Medulla oblongata (tissue), 1 donor: Measurements from ENCODE around the gene TSPEAR.
"Not testable (repeated sequence)": the region's sequence is repeated elsewhere in the genome, so short reads cannot be mapped to it uniquely, and the experiment has no call there.

Experiments used
- DNase-seq: peaks from one replicate; pipeline ENCODE4 v3.0.0-alpha.2; 2015; ENCODE audit errors: extremely low spot score

TSPEAR gene

DNA sequence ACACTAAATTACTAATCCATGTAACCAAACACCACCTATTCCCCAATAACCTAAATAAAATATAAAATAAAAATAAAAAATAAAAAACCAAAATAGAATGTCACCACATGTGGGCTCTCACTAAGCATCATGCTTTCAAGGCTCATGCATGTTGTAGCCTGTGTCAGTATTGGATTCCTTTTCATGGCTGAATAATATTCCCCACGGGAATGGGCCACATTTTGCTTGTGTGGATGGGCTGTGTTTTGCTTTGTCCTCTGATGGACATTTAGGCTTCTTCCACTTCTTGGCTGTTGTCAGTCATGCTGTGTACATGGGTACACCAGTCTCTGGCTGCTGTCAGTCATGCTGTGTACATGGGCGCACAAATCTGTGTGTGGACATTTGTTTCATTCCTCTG, 122.3 kb downstream of the TSPEAR start:
- DNase-seq: no peak

DNA sequence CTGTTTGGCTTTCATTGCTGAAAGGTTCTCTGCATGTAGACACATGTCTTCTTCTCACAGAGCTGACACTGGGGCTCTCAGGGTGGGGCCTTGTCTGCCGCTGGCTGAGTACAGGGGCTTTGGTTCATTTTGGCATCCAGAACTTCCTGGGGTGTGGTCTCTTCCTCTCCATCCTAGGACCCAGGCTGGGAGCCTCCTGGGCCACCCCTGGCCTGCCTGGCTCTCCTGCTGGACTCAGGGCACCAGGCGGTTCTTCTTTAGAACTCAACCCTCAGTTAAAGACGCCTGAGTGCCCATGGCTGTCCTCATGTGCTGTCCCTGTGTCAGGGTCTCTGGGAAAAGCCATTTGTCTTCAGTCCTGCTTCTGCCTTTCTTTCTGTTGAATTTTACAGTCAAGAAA, 125.5 kb downstream of the TSPEAR start:
- no peak for DNase-seq

DNA sequence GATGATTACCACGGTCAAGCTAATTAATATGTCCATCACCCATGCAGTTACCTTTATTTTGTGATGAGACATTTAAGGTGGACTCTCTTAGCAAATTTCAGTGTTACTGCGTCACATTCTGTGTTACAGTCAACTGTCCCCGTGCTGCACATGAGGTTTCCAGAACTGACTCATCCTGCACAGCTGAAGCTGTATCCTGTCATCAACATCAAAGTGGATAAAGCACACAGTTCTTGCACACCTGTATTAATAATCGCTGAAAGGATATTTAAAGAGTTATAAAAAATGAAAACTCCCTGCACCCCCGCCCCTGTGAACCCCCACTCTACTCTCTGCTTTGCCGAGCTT, 127.6 kb downstream of the TSPEAR start:
- no peak for DNase-seq

DNA sequence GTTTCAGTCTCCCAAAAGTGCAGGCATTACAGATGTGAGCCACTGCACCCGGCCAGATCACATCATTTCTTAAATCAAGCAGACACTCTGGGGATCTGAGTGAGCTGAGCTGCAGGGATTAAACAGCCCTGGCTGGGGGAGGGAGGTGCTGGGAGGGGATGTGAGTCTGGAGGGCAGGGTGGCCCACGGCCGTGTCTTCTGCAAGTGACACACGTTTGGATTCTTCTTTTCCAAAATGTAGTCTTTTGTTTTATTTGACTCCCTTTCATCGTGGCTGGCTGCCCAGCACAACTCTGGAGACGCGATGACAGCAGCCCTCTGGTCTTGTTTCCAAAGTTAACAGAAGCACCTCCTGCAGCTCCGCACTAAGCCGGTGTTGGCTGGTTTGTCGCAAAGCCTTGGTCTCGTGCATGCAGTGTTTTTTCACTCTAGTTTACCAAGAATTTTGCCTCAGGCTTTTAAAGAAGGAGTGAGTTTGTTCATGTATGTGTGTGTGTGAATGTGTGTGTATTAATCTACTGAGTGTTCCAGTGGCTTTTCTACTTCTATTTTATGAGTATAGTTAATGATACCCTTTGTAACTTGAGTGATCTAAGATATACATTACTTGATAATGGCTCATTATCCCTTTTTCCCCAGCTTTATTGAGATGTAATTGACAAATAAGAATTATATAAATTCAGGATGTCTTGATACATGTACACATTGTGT, 128.1 kb downstream of the TSPEAR start:
- no peak for DNase-seq

DNA sequence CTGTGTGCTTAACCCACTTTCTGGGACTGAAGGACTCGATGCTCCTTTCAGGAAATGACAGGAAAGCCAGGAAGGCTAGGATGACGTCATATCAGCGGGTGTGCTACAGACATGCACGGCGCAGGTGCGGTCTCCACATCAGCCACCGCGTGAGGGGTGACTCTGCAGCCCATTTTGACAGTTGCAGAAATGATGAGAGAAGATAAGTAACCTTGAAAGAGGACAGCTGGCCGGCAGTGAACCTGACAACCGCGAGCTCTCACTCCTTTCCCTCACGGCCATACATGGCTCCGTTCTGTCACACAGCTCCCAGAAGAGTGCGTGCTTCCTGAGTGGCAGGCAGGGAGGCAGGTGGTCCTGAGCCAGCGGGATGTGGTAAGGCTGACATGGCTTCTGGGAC, 129.3 kb downstream of the TSPEAR start:
- DNase-seq: no peak

DNA sequence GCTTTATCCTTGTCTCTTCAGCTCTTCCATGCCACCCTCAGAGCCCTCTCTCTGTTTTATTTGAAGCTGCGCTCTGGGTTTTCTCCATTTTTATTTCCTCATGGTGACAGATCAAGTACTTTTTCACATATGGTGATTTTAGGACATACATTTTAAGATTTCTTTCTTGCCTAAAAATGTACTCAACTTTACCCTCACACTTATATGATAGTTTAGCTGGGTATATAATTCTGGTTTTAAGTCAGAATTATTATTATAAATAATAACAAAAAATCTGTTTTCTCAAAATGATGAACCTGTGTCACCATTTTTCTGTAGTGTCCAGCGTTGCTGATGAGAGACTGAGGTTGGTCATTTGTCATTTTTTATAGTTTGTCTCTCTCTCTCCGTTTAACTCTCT, 130.2 kb downstream of the TSPEAR start:
- no peak for DNase-seq

DNA sequence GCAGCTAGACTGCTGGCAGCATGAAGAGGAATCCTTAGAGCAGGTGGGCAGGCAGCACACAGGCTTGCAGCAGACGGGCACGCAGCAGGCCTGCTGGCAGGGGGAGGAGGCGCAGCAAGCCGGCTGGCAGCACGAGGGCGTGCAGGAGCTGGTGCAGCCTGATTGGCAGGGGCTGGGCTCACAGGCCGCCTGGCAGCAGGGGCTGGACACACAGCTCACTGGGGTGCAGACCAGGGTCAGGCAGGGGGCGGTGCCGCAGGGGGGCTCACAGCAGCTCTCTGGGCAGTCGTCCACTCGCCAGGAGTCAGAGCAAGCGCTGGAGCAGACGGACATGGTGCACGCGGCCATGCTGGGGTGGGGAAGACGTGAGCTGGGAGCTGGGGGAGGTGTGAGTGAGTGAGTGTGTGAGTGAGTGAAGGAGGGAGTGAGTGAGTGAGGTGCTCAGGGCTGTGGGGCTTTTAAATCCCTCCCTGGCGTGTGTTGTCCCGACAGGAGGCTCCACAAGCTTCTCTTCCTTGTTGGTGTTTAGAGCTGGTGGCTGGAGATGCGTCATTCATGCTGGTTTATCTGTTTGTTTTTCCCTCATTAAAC, 131.0 kb downstream of the TSPEAR start, which contains the start of gene KRTAP10-5:
TSS of gene KRTAP10-5 (minus strand) at position 374 of the 591 bp plus-strand sequence. CDS start at position 348, 26 bp downstream.
- DNase-seq: not testable (repeated sequence)

DNA sequence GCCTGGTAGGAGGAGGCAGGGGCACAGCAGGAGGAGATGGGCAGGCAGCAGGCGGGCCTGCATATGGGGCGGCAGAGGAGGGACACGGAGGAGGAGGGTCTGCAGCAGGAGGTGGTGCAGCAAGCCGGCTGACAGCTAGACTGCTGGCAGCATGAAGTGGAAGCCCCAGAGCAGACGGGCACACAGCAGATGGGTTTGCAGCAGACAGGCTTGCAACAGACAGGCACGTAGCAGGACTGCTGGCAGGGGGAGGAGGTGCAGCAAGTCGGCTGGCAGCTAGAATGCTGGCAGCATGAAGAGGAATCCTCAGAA, 131.6 kb downstream of the TSPEAR start:
- no peak for DNase-seq

DNA sequence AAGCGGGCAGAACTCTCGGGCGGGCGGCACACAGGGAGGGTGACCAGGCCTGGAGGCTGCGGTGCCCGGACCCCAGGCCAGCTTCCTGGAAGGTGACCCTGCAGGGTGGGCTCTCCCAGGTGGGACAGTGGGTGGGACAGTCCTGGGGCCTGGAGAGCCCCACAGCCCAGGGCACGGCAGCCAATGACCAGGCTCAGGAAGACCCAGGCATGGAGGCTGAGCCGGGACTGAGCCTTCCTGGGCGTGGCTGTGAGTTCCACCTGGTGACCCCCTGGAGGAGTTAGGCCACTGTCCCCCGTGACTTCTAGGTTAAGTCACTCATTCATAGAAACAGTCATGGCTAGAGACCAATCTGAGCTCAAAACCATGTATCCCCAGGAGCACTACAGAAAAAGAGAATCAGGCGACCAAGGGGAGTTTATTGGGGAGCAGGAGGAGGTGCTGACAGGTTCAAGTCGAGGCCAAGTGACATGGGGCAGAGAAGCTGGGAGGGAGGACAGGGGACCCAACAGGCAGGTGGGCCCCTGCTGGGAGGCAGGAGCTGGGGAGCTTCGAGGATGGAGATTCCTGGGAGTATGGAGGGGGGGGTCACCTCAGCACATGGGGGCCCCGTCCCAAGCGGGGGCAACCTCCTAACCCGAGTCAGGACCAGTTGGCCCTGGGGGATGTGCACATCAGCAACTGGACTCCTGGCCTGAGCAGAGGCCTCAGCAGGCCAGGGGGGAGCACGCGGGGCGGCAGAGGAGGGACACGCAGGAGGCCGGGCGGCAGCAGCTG, 132.1 kb downstream of the TSPEAR start:
- DNase-seq: no peak

DNA sequence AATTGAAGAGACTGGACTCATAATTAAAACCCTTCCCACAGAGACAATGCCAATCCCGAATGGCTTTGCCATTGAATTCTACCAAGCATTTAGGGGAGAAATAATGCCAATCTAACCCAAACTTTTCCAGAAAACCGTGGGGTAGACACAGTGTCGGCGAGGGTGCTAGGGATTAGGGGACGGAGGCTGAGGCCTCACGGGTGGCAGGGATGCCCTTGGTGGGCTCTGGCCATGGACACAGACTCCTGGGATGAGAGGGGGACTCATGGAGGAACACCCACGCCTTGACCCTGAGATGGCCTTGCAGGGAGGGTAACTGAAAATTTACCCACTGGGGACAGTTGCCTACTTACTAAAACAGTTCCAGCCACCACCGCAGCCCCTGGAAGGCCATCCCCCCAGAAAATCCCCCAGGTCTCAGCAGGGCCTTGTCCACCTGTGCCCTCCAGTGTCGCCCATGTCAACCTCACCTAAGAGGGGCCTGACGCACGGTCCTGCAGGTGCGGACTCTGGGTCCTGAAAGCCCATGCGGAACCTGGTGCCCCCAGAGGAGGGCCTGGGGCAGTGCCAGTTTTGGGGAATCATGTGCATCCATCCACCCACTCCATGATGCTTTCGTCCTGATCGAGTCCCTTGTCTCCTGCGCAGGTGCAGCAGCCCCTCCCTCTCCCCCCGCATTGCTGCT, 132.9 kb downstream of the TSPEAR start:
- no peak for DNase-seq

DNA sequence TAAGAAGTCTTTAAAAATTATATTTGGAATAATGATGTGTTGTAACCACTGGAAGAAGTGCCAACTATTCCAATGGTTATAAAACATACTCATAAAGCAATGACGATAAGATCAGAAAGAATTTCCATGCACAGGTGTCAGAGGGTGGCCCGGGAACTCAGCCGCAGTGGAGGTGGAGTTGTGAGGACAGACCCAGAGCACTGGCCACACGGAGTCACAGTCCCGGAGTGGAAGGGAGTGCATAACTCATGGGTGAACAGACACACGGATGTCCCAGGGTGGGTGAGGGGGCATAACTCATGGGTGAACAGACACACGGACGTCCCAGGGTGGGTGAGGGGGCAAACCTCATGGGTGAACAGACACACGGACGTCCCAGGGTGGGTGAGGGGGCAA, 135.3 kb downstream of the TSPEAR start:
- DNase-seq: no peak

DNA sequence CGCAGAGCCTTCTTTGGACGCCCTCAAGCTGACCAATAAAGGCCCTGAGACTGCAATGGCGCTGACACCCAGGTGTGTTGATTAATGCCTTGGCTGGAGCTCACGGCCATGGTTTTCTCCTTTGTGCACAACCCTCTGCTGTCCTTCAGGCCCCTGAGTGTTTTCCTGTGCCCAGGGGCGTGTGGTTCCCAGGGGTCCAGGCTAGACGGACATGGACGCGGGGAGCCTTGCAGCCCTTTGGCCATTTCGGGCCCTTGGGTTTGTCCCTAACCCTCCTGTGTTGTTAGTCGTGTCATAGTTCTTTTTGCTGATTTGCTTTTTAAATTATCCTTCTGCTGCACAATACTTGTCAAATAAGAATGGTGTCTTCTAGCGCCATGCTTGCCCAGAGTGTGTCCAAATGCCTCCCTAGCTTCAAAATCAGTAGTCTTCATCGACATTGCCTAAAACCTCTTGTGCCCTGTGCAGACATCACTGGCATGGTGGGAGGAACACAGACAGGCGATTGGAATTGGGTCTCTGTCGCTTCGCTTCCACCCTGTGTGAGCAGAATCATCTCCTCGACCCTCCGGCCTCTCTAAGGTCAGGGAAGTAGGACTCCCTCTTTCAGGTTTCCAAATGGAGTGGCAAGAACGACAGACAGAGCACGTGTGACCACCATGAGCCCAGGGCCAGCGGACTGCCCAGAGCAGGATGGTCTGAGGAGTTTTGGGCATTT, 135.9 kb downstream of the TSPEAR start:
- DNase-seq: no peak

DNA sequence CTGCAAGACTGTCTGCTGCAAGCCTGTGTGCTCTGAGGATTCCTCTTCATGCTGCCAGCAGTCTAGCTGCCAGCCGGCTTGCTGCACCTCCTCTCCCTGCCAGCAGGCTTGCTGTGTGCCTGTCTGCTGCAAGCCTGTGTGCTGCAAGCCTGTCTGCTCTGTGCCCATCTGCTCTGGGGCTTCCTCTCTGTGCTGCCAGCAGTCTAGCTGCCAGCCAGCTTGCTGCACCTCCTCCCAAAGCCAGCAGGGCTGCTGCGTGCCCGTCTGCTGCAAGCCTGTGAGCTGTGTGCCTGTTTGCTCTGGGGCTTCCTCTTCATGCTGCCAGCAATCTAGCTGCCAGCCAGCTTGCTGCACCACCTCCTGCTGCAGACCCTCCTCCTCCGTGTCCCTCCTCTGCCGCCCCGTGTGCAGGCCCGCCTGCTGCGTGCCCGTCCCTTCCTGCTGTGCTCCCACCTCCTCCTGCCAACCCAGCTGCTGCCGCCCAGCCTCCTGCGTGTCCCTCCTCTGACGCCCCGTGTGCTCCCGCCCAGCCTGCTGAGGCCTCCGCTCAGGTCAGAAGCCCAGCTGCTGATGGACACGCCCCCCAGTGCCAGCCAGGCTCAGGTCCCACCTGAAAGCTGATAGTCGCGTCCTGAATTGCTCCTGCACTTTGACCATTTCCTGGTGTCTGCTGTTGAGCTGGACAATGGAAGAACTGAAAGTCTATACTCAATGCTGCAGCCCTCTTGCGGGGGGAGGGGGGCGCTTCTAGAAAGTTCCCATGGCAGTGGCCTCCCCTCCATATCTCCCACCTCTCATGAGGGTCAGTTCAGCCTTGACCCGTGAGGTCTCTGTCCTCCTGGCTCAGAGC, 136.7 kb downstream of the TSPEAR start:
- no peak for DNase-seq

DNA sequence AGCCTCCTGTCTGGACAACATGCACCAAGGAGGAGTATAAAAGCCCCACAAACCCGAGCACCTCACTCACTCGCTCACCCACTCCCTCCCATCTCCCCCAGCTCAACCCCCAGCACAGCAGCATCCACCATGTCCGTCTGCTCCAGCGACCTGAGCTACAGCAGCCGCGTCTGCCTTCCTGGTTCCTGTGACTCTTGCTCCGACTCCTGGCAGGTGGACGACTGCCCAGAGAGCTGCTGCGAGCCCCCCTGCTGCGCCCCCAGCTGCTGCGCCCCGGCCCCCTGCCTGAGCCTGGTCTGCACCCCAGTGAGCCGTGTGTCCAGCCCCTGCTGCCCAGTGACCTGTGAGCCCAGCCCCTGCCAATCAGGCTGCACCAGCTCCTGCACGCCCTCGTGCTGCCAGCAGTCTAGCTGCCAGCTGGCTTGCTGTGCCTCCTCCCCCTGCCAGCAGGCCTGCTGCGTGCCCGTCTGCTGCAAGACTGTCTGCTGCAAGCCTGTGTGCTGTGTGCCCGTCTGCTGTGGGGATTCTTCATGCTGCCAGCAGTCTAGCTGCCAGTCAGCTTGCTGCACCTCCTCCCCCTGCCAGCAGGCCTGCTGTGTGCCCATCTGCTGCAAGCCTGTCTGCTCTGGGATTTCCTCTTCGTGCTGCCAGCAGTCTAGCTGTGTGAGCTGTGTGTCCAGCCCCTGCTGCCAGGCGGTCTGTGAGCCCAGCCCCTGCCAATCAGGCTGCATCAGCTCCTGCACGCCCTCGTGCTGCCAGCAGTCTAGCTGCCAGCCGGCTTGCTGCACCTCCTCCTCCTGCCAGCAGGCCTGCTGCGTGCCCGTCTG, 137.5 kb downstream of the TSPEAR start, which contains the start of gene KRTAP10-4:
TSS of gene KRTAP10-4 (plus strand) at position 100 of the 827 bp plus-strand sequence. CDS start at position 130, 30 bp downstream.
- DNase-seq: not testable (repeated sequence)

DNA sequence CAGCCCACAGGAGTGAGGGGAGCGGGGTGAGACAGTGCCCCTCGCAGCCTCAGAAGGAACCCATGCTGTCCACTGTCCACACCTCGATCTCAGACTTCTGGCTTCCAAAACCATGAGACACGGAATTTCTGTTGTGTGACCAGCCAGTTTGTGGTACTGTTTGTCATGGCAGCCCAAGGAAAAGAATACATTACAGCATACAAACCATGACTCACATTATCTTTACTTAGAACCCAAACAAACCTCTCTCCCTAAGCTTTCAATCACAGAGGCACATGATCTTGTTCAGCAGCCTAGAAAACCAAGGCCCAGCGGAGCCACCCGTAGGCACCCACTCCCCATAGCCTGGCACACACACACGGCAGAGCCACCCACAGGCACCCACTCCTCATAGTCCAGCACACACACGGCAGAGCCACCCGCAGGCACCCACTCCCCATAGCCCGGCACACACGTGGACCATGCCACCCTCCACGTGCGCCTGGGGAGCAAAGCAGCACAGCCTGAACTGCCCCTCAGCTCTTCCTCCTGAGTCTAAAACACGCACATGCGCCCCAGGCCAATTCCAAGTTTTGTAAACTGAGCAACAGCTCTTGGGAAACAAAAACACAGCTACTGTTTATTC, 138.3 kb downstream of the TSPEAR start:
- DNase-seq: no peak

DNA sequence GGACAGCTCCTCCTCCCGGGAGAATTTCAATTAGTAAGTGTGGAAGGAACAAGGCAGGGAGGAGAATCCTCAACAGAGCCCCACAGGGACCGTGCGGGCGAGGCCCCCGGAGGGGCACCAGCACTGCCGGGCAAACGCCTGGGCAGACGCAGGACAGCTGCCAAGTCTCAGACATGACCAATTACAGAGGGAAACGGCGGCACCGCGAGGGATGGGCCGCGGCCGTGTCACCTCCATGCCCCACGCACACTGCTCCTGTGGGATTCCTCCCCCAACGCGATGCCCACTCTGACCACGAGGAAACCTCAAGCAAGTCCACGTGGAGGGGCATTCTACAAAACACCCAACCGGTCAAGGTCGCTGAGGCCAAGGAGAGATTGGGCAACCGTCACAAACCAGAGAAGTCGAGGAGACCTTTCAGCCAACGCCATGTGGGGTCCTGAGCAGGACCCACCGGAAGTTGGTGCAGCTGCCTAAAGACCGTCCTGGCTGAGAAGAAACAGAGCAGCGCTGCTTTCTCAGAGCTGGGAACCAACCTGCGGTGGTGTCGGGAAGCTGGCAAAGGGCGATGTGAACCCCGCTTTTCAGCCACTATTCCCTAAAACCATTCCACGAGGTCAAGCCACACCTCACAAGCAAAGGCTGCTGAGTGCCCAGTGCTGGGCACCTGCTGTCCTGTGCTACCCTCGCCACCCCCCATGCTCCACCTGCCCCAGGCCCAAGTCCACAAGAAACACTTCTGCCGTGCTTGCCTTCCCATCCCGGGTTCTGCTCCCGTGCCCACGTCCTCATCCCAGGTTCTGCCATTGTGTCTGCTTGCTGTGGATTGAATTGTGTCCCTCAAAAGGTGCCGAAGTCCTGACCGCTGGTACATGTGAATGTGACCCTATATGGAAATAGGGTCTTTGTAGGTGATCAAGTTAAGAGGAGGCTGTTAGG, 139.3 kb downstream of the TSPEAR start:
- no peak for DNase-seq

DNA sequence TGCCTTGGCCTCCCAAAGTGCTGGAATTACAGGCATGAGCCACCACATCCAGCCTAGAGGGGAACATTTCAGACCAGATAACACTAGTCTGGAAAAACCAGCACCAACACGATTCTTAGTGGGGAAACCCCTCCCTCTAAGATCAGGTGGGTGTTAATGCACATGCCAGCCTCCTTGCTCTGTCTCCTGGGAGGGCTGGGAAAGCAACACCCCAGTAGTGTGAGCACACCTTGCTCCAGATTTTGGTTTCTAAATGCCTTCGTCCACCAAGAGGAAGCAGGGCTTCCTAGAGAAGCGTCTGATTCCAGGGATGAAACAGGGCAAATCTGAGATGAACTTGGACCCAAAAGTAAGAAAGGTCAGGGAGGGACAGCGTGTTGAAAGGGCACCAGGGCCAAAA, 140.1 kb downstream of the TSPEAR start:
- DNase-seq: no peak

DNA sequence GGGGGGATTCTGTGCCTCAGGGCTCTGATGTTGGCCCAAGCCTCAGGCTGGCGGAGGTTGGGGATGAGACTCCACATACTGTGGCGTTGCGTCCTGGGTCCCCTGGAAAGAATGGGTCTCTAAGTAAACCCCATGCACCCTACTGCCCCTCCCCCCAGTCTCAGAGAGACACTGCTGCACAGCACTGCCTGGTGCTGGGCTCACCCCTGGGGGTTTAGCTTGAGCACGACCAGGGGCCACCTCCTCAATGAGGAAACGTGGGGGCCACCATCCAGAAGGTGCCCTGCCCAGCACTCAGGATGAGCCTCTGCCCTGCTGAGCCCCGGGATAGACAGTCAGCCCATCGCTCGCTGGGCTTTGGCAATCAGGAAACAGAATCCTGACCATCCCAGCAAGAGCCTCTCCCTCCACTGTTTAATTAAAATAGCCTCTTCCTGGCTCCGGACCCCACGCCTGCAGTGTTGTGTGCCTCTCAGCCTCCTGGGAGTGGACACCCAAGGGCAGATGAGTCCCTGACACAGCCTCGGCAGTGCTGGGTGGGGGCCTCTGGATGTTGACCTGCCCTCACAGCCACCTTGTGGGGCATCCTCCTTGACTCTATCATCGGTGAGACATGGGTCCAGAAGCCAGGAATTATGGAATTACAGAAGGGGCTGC, 141.4 kb downstream of the TSPEAR start:
- DNase-seq: no peak
